Glutamatergic neuron (in vitro differentiated cells): ENCODE measurements around the gene NT5C1B. TPM values are rescaled to one million over a fixed set of nuclear protein-coding genes. Genes with fewer than 3 reads are reported as not detected.

Source experiments
- DNase-seq: peaks from one replicate; pipeline ENCODE4 v3.0.0; 2022
- H3K27ac Mint-ChIP-seq: one replicate; pipeline ENCODE4 v1.8.0; 2020; ENCODE audit warnings: mild to moderate bottlenecking, mixed read lengths, inconsistent platforms; ENCODE audit not compliant: unreplicated experiment
- H3K27me3 Mint-ChIP-seq: one replicate; pipeline ENCODE4 v1.8.0; 2020; ENCODE audit warnings: mild to moderate bottlenecking, moderate library complexity, mixed read lengths, inconsistent platforms; ENCODE audit not compliant: unreplicated experiment
- H3K36me3 Mint-ChIP-seq: one replicate; pipeline ENCODE4 v1.8.0; 2020; ENCODE audit warnings: mild to moderate bottlenecking, mixed read lengths, inconsistent platforms; ENCODE audit not compliant: unreplicated experiment
- H3K4me1 Mint-ChIP-seq: one replicate; pipeline ENCODE4 v1.8.0; 2020; ENCODE audit warnings: mild to moderate bottlenecking, low read depth, mixed read lengths, inconsistent platforms; ENCODE audit not compliant: unreplicated experiment
- H3K4me3 Mint-ChIP-seq: one replicate; pipeline ENCODE4 v1.8.0; 2020; ENCODE audit warnings: mild to moderate bottlenecking, mixed read lengths, inconsistent platforms; ENCODE audit not compliant: unreplicated experiment
- H3K9me3 Mint-ChIP-seq: one replicate; pipeline ENCODE4 v1.8.0; 2020; ENCODE audit warnings: mild to moderate bottlenecking, moderate library complexity, mixed read lengths, inconsistent platforms; ENCODE audit not compliant: unreplicated experiment
- total RNA-seq: library from RNA; stranded (reverse); fragmentation: NEBNext Ultra II Directional; extraction: Animal tissue kit (Norgen Biotek cat#: 25700); gene quantifications from one replicate; pipeline ENCODE4 v1.2.1, GENCODE V29; 2021; ENCODE audit not compliant: unreplicated experiment
- TF ChIP-seq, protein P1 (sequence below): fragments of 200-600 bp; sonication (generic); IDR thresholded peaks from one replicate; pipeline ENCODE4 v1.5.0; 2021; ENCODE audit not compliant: partially characterized antibody, unreplicated experiment

NT5C1B gene
- total RNA-seq, 1 donor from 2014 or later, result not detected

DNA sequence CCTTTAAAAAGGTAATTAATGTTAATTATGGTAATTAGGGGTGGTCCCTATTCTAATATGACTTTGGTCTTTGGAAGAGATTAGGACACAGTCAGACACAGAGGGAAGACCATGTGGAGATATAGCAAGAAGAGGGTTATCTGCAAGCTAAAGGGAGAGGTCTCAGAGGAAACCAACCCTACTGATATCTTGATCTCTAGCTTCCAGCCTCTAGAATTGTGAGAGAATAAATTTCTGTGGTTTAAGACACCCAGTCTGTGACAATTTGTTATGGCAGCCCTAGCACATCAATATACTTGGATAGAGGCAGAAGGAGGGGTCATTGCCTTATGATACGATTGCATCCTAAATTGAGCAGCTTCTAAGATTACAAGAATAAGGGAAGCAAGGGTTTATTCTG, 21.3 kb upstream of the NT5C1B start:
- no peaks in the 10 kb centered on the region for H3K36me3 Mint-ChIP-seq
- no peaks in the 10 kb centered on the region for H3K9me3 Mint-ChIP-seq
- DNase-seq, result no peak
- H3K4me3 Mint-ChIP-seq, result no peak overlapping the region
- no peaks in the 10 kb centered on the region for H3K27me3 Mint-ChIP-seq
- TF ChIP-seq, protein P1, sequence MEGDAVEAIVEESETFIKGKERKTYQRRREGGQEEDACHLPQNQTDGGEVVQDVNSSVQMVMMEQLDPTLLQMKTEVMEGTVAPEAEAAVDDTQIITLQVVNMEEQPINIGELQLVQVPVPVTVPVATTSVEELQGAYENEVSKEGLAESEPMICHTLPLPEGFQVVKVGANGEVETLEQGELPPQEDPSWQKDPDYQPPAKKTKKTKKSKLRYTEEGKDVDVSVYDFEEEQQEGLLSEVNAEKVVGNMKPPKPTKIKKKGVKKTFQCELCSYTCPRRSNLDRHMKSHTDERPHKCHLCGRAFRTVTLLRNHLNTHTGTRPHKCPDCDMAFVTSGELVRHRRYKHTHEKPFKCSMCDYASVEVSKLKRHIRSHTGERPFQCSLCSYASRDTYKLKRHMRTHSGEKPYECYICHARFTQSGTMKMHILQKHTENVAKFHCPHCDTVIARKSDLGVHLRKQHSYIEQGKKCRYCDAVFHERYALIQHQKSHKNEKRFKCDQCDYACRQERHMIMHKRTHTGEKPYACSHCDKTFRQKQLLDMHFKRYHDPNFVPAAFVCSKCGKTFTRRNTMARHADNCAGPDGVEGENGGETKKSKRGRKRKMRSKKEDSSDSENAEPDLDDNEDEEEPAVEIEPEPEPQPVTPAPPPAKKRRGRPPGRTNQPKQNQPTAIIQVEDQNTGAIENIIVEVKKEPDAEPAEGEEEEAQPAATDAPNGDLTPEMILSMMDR, result no peak
- H3K27ac Mint-ChIP-seq, result no peak overlapping the region
- no peaks in the 10 kb centered on the region for H3K4me1 Mint-ChIP-seq

DNA sequence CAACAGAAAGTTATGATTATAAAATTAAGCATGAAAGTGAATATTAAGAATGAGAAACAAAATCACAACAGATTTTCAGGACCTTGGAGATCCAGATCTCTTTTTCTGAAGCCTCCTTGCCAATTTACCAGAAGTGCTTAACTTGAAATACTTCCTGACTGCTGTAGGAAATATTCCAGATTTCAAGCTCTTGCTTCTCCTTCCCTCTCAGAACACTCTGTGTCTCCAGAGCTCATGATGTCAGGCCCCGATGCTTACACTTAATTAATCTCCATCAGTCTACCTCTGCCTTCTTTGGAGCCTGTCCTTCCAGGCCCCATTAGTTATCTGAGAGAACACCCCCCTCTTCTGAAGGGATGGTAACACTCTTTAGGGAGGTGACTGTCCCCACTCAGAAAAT, 20.7 kb upstream of the NT5C1B start:
- no peaks in the 10 kb centered on the region for H3K4me1 Mint-ChIP-seq
- DNase-seq, result no peak

GRCh38 chr2:18605115-18605514, 15.7 kb upstream of the NT5C1B start:
- Mint-ChIP-seq H3K9me3 (no peaks in the 10 kb centered on the region), H3K36me3 (no peaks in the 10 kb centered on the region), H3K4me3 (no peak overlapping the region), H3K27ac (no peak overlapping the region), H3K27me3 (no peaks in the 10 kb centered on the region), H3K4me1 (no peaks in the 10 kb centered on the region)
- TF ChIP-seq, protein P1, result no peak
- no peak for DNase-seq

More for the DNA sequence above, 20.7 kb upstream of the NT5C1B start:
- Mint-ChIP-seq H3K4me3 (no peak overlapping the region), H3K9me3 (no peaks in the 10 kb centered on the region), H3K27ac (no peak overlapping the region), H3K36me3 (no peaks in the 10 kb centered on the region), H3K27me3 (no peaks in the 10 kb centered on the region)
- TF ChIP-seq, protein P1, result no peak

- H3K27me3 Mint-ChIP-seq, result no peaks in the 10 kb centered on the region
- H3K4me3 Mint-ChIP-seq, result no peak overlapping the region
- H3K27ac Mint-ChIP-seq, result no peak overlapping the region
- TF ChIP-seq, protein P1, result no peak
- H3K9me3 Mint-ChIP-seq, result no peaks in the 10 kb centered on the region
- no peaks in the 10 kb centered on the region for H3K36me3 Mint-ChIP-seq
- H3K4me1 Mint-ChIP-seq, result no peaks in the 10 kb centered on the region
- no peak for DNase-seq
Observed at GRCh38 chr2:18604531-18604885, 15.1 kb upstream of the NT5C1B start.

- no peak for DNase-seq
- no peaks in the 10 kb centered on the region for H3K4me1 Mint-ChIP-seq
- H3K27me3 Mint-ChIP-seq, result no peaks in the 10 kb centered on the region
- no peak overlapping the region for H3K4me3 Mint-ChIP-seq
- H3K27ac Mint-ChIP-seq, result no peak overlapping the region
- TF ChIP-seq, protein P1, result no peak
- no peaks in the 10 kb centered on the region for H3K9me3 Mint-ChIP-seq
- H3K36me3 Mint-ChIP-seq, result no peaks in the 10 kb centered on the region
Observed at GRCh38 chr2:18603854-18604530, 14.6 kb upstream of the NT5C1B start.
